Measurements from ENCODE around the gene DBNL. TPM values are rescaled to one million over a fixed set of nuclear protein-coding genes. Genes with fewer than 3 reads are reported as not detected.

The DBNL gene
- total and polyA plus RNA-seq, 2 donors (not counting 1 experiment from before 2014, with no cell fraction given): 335 to 386 TPM

GRCh38 chr7:44098092-44099068, 53.9 kb downstream of the DBNL start:
- Histone ChIP-seq H3K9me3 (ENCODE audit: control extremely low read depth in 1 of 3, control insufficient read depth in 2 of 3, insufficient read depth in 1 of 3, low read length in 2 of 3) (peaks cover 0 to 3% (median 0%) of the 10 kb centered on the region in 3 donors), H3K4me3 (ENCODE audit: control extremely low read depth in 1 of 5, extremely low read depth in 1 of 5, insufficient read depth in 1 of 5, low read depth in 2 of 5, low read length in 4 of 5) (no peak overlapping the region), H3K4me1 (ENCODE audit: control insufficient read depth in 2 of 2, insufficient read depth in 2 of 2, low read length in 2 of 2) (peaks cover 40 to 92% of the 10 kb centered on the region in 2 donors), H3K9ac (ENCODE audit: low read length) (no peak overlapping the region), H4K20me1 (ENCODE audit: control insufficient read depth, insufficient read depth, low read length, poor library complexity, severe bottlenecking) (no peaks in the 10 kb centered on the region), H3K27me3 (replicated peaks in 1 of 4; ENCODE audit: control extremely low read depth in 1 of 4, control insufficient read depth in 3 of 4, insufficient read depth in 4 of 4, low read length in 3 of 4) (no peaks in the 10 kb centered on the region), H3K27ac (ENCODE audit: low read length in 2 of 2) (peak overlapping the region; percentile 78 to 84), H3K36me3 (replicated peaks in 1 of 2; ENCODE audit: control extremely low read depth in 1 of 2, control insufficient read depth in 1 of 2, extremely low read depth in 1 of 2, insufficient read depth in 2 of 2, low read length in 1 of 2) (no peaks in the 10 kb centered on the region), H2AFZ (ENCODE audit: insufficient read depth, low read depth, low read length, poor library complexity, severe bottlenecking) (no peak overlapping the region), H3K4me2 (replicated peaks; ENCODE audit: low read depth, low read length, poor library complexity, severe bottlenecking) (peak overlapping the region; percentile 57), H3K79me2 (ENCODE audit: control insufficient read depth, insufficient read depth, low read length) (no peaks in the 10 kb centered on the region)
- WGBS (ENCODE audit: insufficient coverage): 100% methylated on average over 2 of the region's 6 CpGs
- intact Hi-C loops (cut with micrococcal nuclease): no loop called here
- no peaks in the 10 kb centered on the region for H3K27me3 Mint-ChIP-seq
- H3K4me3 Mint-ChIP-seq: no peak overlapping the region
- ChIA-PET POLR2A (interaction anchor here (0.9 to 2.1 kb wide), 3 partner anchors 17 to 103 kb away, joined by 3 to 21 read pairs (median 3); partner anchors contain the start of gene YKT6), CTCF (interaction anchor here (1.0 to 1.5 kb wide), 8 partner anchors 11 to 103 kb away, joined by 3 to 4 read pairs (median 3); no protein-coding TSS in a partner anchor)
- peaks cover 81% of the 10 kb centered on the region for H3K4me1 Mint-ChIP-seq
- TF ChIP-seq EZH2 (IDR thresholded peaks at IDR 0.05; ENCODE audit: borderline replicate concordance, insufficient read depth, low read depth, low read length, poor library complexity, severe bottlenecking) (no peak), CTCF (IDR thresholded peaks at IDR 0.05) (no peak)
- H3K9me3 Mint-ChIP-seq (ENCODE audit: insufficient read depth): no peaks in the 10 kb centered on the region
- H3K27ac Mint-ChIP-seq: peak overlapping the region; percentile 87
- DNase-seq (no peak), ATAC-seq (ENCODE audit: low read depth) (no peak)

GRCh38 chr7:44099669-44100068, 55.2 kb downstream of the DBNL start:
- POLR2A ChIA-PET: no interaction called here
- Histone ChIP-seq H3K36me3 (replicated peaks in 1 of 2; ENCODE audit: control extremely low read depth in 1 of 2, control insufficient read depth in 1 of 2, extremely low read depth in 1 of 2, insufficient read depth in 2 of 2, low read length in 1 of 2) (no peaks in the 10 kb centered on the region), H2AFZ (ENCODE audit: insufficient read depth, low read depth, low read length, poor library complexity, severe bottlenecking) (no peak overlapping the region), H3K9ac (ENCODE audit: low read length) (no peak overlapping the region), H3K27ac (ENCODE audit: low read length in 2 of 2) (no peak overlapping the region), H3K4me2 (replicated peaks; ENCODE audit: low read depth, low read length, poor library complexity, severe bottlenecking) (no peak overlapping the region), H3K27me3 (replicated peaks in 1 of 4; ENCODE audit: control extremely low read depth in 1 of 4, control insufficient read depth in 3 of 4, insufficient read depth in 4 of 4, low read length in 3 of 4) (peaks cover 0 to 5% (median 2%) of the 10 kb centered on the region in 4 experiments), H4K20me1 (ENCODE audit: control insufficient read depth, insufficient read depth, low read length, poor library complexity, severe bottlenecking) (no peaks in the 10 kb centered on the region), H3K9me3 (ENCODE audit: control extremely low read depth in 1 of 3, control insufficient read depth in 2 of 3, insufficient read depth in 1 of 3, low read length in 2 of 3) (peaks cover 0 to 3% (median 0%) of the 10 kb centered on the region in 3 donors), H3K4me1 (ENCODE audit: control insufficient read depth in 2 of 2, insufficient read depth in 2 of 2, low read length in 2 of 2) (peaks cover 47 to 88% of the 10 kb centered on the region in 2 donors), H3K4me3 (ENCODE audit: control extremely low read depth in 1 of 5, extremely low read depth in 1 of 5, insufficient read depth in 1 of 5, low read depth in 2 of 5, low read length in 4 of 5) (no peak overlapping the region), H3K79me2 (ENCODE audit: control insufficient read depth, insufficient read depth, low read length) (peaks cover 4% of the 10 kb centered on the region)
- H3K4me3 Mint-ChIP-seq: no peak overlapping the region
- CTCF ChIA-PET: interaction anchor here (1.3 to 1.5 kb wide), 3 partner anchors 26 to 97 kb away, joined by 3 to 4 read pairs (median 3); no protein-coding TSS in a partner anchor
- TF ChIP-seq CTCF (IDR thresholded peaks at IDR 0.05) (no peak), EZH2 (IDR thresholded peaks at IDR 0.05; ENCODE audit: borderline replicate concordance, insufficient read depth, low read depth, low read length, poor library complexity, severe bottlenecking) (no peak)
- peaks cover 80% of the 10 kb centered on the region for H3K4me1 Mint-ChIP-seq
- intact Hi-C loops (cut with micrococcal nuclease): no loop called here
- H3K9me3 Mint-ChIP-seq (ENCODE audit: insufficient read depth): no peaks in the 10 kb centered on the region
- DNase-seq (no peak), ATAC-seq (ENCODE audit: low read depth) (no peak)
- no CpG with 5 or more reads among the region's 4 CpGs for WGBS (ENCODE audit: insufficient coverage)
- no peaks in the 10 kb centered on the region for H3K27me3 Mint-ChIP-seq
- H3K27ac Mint-ChIP-seq: no peak overlapping the region
